Measurements from ENCODE around the gene BTBD9. TPM values are rescaled to one million over a fixed set of nuclear protein-coding genes. Genes with fewer than 3 reads are reported as not detected.

Gene BTBD9
- total and polyA plus RNA-seq, 2 donors (not counting 3 experiments of a cell fraction or from before 2014, with no cell fraction given), result 4.9 to 15.0 TPM

GRCh38 chr6:38676236-38676973 lies 36.7 kb upstream of the BTBD9 start:
- intact Hi-C loops (cut with micrococcal nuclease), result loop anchor here (10.0 kb wide), 2 partner anchors 482 to 652 kb away; no protein-coding TSS in a partner anchor

More at GRCh38 chr6:38676236-38676973, 36.7 kb upstream of the BTBD9 start:
- Histone ChIP-seq H3K9me3 (replicated peaks; ENCODE audit: control insufficient read depth, insufficient read depth, low read length) (no peaks in the 10 kb centered on the region), H3K27me3 (ENCODE audit: control insufficient read depth in 2 of 2, insufficient read depth in 2 of 2, low read length in 2 of 2) (no peaks in the 10 kb centered on the region), H3K4me1 (ENCODE audit: control insufficient read depth, extremely low read depth, insufficient read depth, low read length) (peaks cover 15% of the 10 kb centered on the region), H3K79me2 (ENCODE audit: control insufficient read depth, insufficient read depth, low read length) (no peaks in the 10 kb centered on the region), H3K4me3 (replicated peaks in 1 of 3; ENCODE audit: insufficient read depth in 1 of 3, low read depth in 1 of 3, low read length in 3 of 3) (no peak overlapping the region), H3K4me2 (ENCODE audit: insufficient read depth, low read length) (no peak overlapping the region), H3K9me1 (replicated peaks; ENCODE audit: control insufficient read depth, extremely low read depth, insufficient read depth, low read length) (no peaks in the 10 kb centered on the region), H3K27ac (ENCODE audit: insufficient read depth, low read depth, low read length) (no peak overlapping the region), H3K9ac (replicated peaks; ENCODE audit: extremely low read depth, insufficient read depth, low read length) (no peak overlapping the region), H3K36me3 (ENCODE audit: control insufficient read depth in 2 of 2, extremely low read depth in 1 of 2, insufficient read depth in 2 of 2, low read length in 2 of 2) (peaks cover 2 to 11% of the 10 kb centered on the region in 2 experiments), H2AFZ (ENCODE audit: low read depth, low read length) (no peak overlapping the region), H4K20me1 (replicated peaks; ENCODE audit: control insufficient read depth, extremely low read depth, insufficient read depth, low read length) (no peaks in the 10 kb centered on the region)
- FAIRE-seq (no peak), DNase-seq (ENCODE audit: low read depth, low spot score) (peak; percentile 11)
- POLR2A ChIA-PET, result no interaction called here
- CTCF ChIA-PET, result interaction anchor here (0.9 kb wide), 1 partner anchor 129 kb away, joined by 4 read pairs; no protein-coding TSS in a partner anchor
- dilution Hi-C loops (cut with MboI; ENCODE audit: extremely low pct_ligation_motif_present, low sequenced_read_pairs), result no loop called here
- BruUV-seq (replicated peaks), result TSS peak; percentile 44
- TF ChIP-seq GATA2 (IDR thresholded peaks at IDR 0.05; ENCODE audit: insufficient read depth, insufficient read length, low read depth, low read length), result no peak
- no peak for TF ChIP-seq POLR2AphosphoS5 (IDR thresholded peaks at IDR 0.05; ENCODE audit: insufficient read depth, low read depth, low read length)
- no peak for TF ChIP-seq MAX (IDR thresholded peaks at IDR 0.05; ENCODE audit: insufficient read depth, insufficient read length)
- no peak for TF ChIP-seq CTCF (IDR thresholded peaks at IDR 0.05; ENCODE audit: extremely low read depth in 1 of 2, insufficient read depth in 1 of 2, low read depth in 1 of 2, low read length in 2 of 2)
- TF ChIP-seq JUN (IDR thresholded peaks at IDR 0.05; ENCODE audit: borderline replicate concordance, insufficient read depth, insufficient read length, low read depth), result no peak
- no peak for TF ChIP-seq FOS (IDR thresholded peaks at IDR 0.05; ENCODE audit: borderline replicate concordance, insufficient read depth, low read length)
- TF ChIP-seq POLR2A (IDR thresholded peaks at IDR 0.05; ENCODE audit: low read depth, low read length), result no peak
- no peak for TF ChIP-seq EZH2 (IDR thresholded peaks at IDR 0.05; ENCODE audit: borderline replicate concordance, low read depth, low read length, severe bottlenecking)
- TF ChIP-seq MYC (IDR thresholded peaks at IDR 0.05; ENCODE audit: low read depth, low read length), result no peak

Data from endothelial cell of umbilical vein (primary cell).